K562 (cell line): ENCODE data around the gene TNFAIP8L2. TPM values are rescaled to one million over a fixed set of nuclear protein-coding genes. Genes with fewer than 3 reads are reported as not detected.

Experiments used
- ATAC-seq: fragments of 200-7000 bp; cut with Tn5 transposase; 3 replicates; pipeline ENCODE4 v1.9.1; 2020; ENCODE audit warnings: moderate library complexity
- BruUV-seq: library from RNA; stranded (reverse); fragments of 400-500 nt; replicated peaks from 2 replicates; lab custom pipeline; 2021; lab: Mats Ljungman, UMichigan
- CTCF ChIA-PET: fragments of 300-600 bp; formaldehyde crosslinking; extraction: SDS; loops from one replicate; lab custom pipeline; 2021; ENCODE audit warnings: low intra/inter-chr PET ratio; lab: Yijun Ruan, JAX
- POLR2A ChIA-PET: fragments of 300-600, 350-650 bp; sonication (Branson Sonifier 250); formaldehyde crosslinking; extraction: SDS; loops from one replicate; lab custom pipeline; 2021; ENCODE audit warnings: antibody characterized with exemption, inconsistent platforms; lab: Yijun Ruan, JAX
- DNase-seq, 4 experiments: peaks; one replicate each; pipeline versions ENCODE4 v3.0.0 to v3.0.0-alpha.2; 2011 to 2018; ENCODE audit warnings: low spot score in 3 of 4, mixed read lengths in 3 of 4; ENCODE audit errors: extremely low read depth in 1 of 4
- FAIRE-seq: peaks from 2 replicates; lab custom pipeline; 2011; peaks lifted over from hg19 to GRCh38; lab: Jason Lieb, UNC
- H2AFZ ChIP-seq: 2 replicates; pipeline ENCODE4 v1.6.0; 2011; ENCODE audit warnings: low read depth, low read length, control low read depth, inconsistent platforms
- H3K27ac ChIP-seq: fragments of 200-600 bp; 3 replicates; pipeline ENCODE4 v1.8.0; 2011; ENCODE audit warnings: low read depth, mild to moderate bottlenecking, control low read depth, inconsistent platforms, low read length, moderate library complexity, mixed read lengths; ENCODE audit errors: extremely low read depth
- H3K27me3 ChIP-seq, 2 experiments: fragments of 300-600 bp in 1 of 2; 2 replicates in 1 of 2; 3 replicates in 1 of 2; pipeline versions ENCODE4 v1.6.0 to v1.8.0; 2011; ENCODE audit warnings: inconsistent platforms in 2 of 2, low read length in 2 of 2, mild to moderate bottlenecking in 1 of 2, mixed read lengths in 1 of 2, moderate library complexity in 1 of 2; ENCODE audit not compliant: control insufficient read depth in 2 of 2, insufficient read depth in 2 of 2
- H3K36me3 ChIP-seq: fragments of 300-600 bp; 3 replicates; pipeline ENCODE4 v1.8.0; 2011; ENCODE audit warnings: mild to moderate bottlenecking, low read length, inconsistent platforms; ENCODE audit not compliant: control insufficient read depth, insufficient read depth
- H3K4me1 ChIP-seq, 2 experiments: fragments of 200-600 bp in 1 of 2; replicated peaks in 1 of 2; 2 replicates in 1 of 2; 3 replicates in 1 of 2; pipeline versions ENCODE4 v1.5.1 to v1.8.0; 2011; ENCODE audit warnings: inconsistent platforms in 2 of 2, low read length in 2 of 2, mild to moderate bottlenecking in 1 of 2, mixed read lengths in 1 of 2, moderate library complexity in 1 of 2; ENCODE audit not compliant: control insufficient read depth in 2 of 2, insufficient read depth in 2 of 2
- H3K4me2 ChIP-seq: 2 replicates; pipeline ENCODE4 v1.6.1; 2011; ENCODE audit warnings: low read length, control low read depth, inconsistent platforms, mixed read lengths; ENCODE audit not compliant: insufficient read depth
- H3K4me3 ChIP-seq: fragments of 200-600 bp; sonication (generic), shearing (Covaris generic); 2 replicates; pipeline ENCODE4 v1.5.1; 2016; ENCODE audit warnings: control low read depth, inconsistent platforms
- H3K79me2 ChIP-seq: fragments of 200-600 bp; 3 replicates; pipeline ENCODE4 v1.8.0; 2011; ENCODE audit warnings: low read length, inconsistent platforms; ENCODE audit not compliant: control insufficient read depth, insufficient read depth
- H3K9ac ChIP-seq, 2 experiments: 2 replicates each; pipeline versions ENCODE4 v1.6.0 to v1.6.1; 2011; ENCODE audit warnings: low read depth in 2 of 2, low read length in 2 of 2, control low read depth in 1 of 2, inconsistent platforms in 1 of 2, mild to moderate bottlenecking in 1 of 2, mixed read lengths in 1 of 2; ENCODE audit not compliant: insufficient read depth in 1 of 2
- H3K9me1 ChIP-seq: one replicate; pipeline ENCODE4 v1.6.0; 2011; ENCODE audit warnings: inconsistent platforms, mild to moderate bottlenecking, low read length, moderate library complexity; ENCODE audit not compliant: control insufficient read depth, insufficient read depth
- H3K9me3 ChIP-seq: replicated peaks from 2 replicates; pipeline ENCODE4 v1.5.1; 2011; ENCODE audit warnings: low read depth, low read length, inconsistent platforms; ENCODE audit not compliant: control insufficient read depth, insufficient read depth
- H4K20me1 ChIP-seq: replicated peaks from 2 replicates; pipeline ENCODE4 v1.6.1; 2011; ENCODE audit warnings: low read length, inconsistent platforms, mixed read lengths; ENCODE audit not compliant: control insufficient read depth, insufficient read depth
- FIP1L1 ChIP-seq: fragments of 200-400 bp; formaldehyde crosslinking; IDR thresholded peaks from 2 replicates; pipeline ENCODE4 v1.6.1; 2018; ENCODE audit warnings: mild to moderate bottlenecking, low read depth, low read length; ENCODE audit not compliant: poor library complexity, severe bottlenecking
- HNRNPL ChIP-seq: fragments of 200-400 bp; formaldehyde crosslinking; IDR thresholded peaks from 2 replicates; pipeline ENCODE4 v1.6.1; 2017; ENCODE audit warnings: low read depth, mild to moderate bottlenecking, low read length
- IRF9 ChIP-seq: fragments of 450-650 bp; IDR thresholded peaks from 2 replicates; pipeline ENCODE4 v1.6.1; 2016; ENCODE audit warnings: missing biosample characterization, missing genetic modification characterization
- NR2F6 ChIP-seq: fragments of 450-650 bp; formaldehyde crosslinking; IDR thresholded peaks from 2 replicates; pipeline ENCODE4 v1.4.0; 2020; ENCODE audit warnings: mild to moderate bottlenecking
- RBM17 ChIP-seq: fragments of 200-400 bp; formaldehyde crosslinking; IDR thresholded peaks from 2 replicates; pipeline ENCODE4 v1.6.1; 2017; ENCODE audit warnings: low read depth, mild to moderate bottlenecking, low read length, borderline replicate concordance
- RFX5 ChIP-seq: IDR thresholded peaks from 2 replicates; pipeline ENCODE4 v1.6.1; 2011; ENCODE audit warnings: low read depth, mild to moderate bottlenecking, improper control_type of control experiment, low read length
- ZNF561 ChIP-seq: fragments of 450-650 bp; formaldehyde crosslinking; conservative IDR thresholded peaks from 2 replicates; pipeline ENCODE4 v1.4.0; 2020; ENCODE audit warnings: mild to moderate bottlenecking, moderate library complexity
- WGBS: fragments of 100-300 bp; shearing (Covaris generic); methylation state at CpG from one replicate; pipeline ENCODE4 v1.1.6; 2016; ENCODE audit warnings: low coverage, mixed read lengths; ENCODE audit not compliant: insufficient coverage; ENCODE audit errors: missing lambda C conversion rate; 5-methylcytosine and 5-hydroxymethylcytosine counted together
- in situ Hi-C: fragments of 300-500 bp; cut with MboI; formaldehyde crosslinking; loops from 4 replicates; pipeline ENCODE4 v1.15.0; 2018; ENCODE audit warnings: inconsistent platforms, mixed read lengths
- intact Hi-C: fragments of 100-400 bp; cut with micrococcal nuclease; formaldehyde crosslinking; loops from 2 replicates; pipeline ENCODE4 v1.14.2; 2022
- polyA plus RNA-seq, 8 experiments: library from polyadenylated mRNA; depleted of rRNA in 4 of 8; stranded (reverse) in 5 of 8; unstranded in 3 of 8; fragments of >200 nt; fragmentation: Nextera tagmentation in 2 of 8; fragmentation: Illumina TruSeq in 1 of 8; extraction: Ambion mirVana in 2 of 8; extraction: Trizol in 1 of 8; gene quantifications; 2 replicates each; pipeline versions ENCODE4 v1.2.1 to v1.2.3, GENCODE V29; 2011 to 2014; ENCODE audit warnings: inconsistent platforms in 1 of 8, missing spikeins in 1 of 8
- total RNA-seq, 7 experiments: library from RNA; depleted of rRNA in 6 of 7; stranded (reverse); fragments of >200 nt in 6 of 7; fragmentation: Illumina TruSeq in 2 of 7; extraction: Trizol in 2 of 7; gene quantifications; 2 replicates each; pipeline versions ENCODE4 v1.2.1 to v1.2.3, GENCODE V29; 2011 to 2021; ENCODE audit warnings: low replicate concordance in 1 of 7
- TF ChIP-seq, protein P1 (sequence below): sonication (generic); formaldehyde crosslinking; IDR thresholded peaks from 2 replicates; pipeline ENCODE4 v1.8.0; 2022; ENCODE audit warnings: mild to moderate bottlenecking, low read depth, missing genetic modification reagents

Gene TNFAIP8L2
- total and polyA plus RNA-seq, 9 of the 15 experiments (the other 6 are each of a cell fraction or from before 2014, with no cell fraction given), result 0.05 to 1.7 (median 0.52) TPM

GRCh38 chr1:151128800-151129199 lies 27.6 kb upstream of the TNFAIP8L2 start:
- CTCF ChIA-PET, result no interaction called here
- no peak overlapping the region for H3K4me3 ChIP-seq
- H3K36me3 ChIP-seq, result no peaks in the 10 kb centered on the region
- H3K9ac ChIP-seq, result no peak overlapping the region
- no peaks in the 10 kb centered on the region for H3K27me3 ChIP-seq
- POLR2A ChIA-PET, result interaction anchor here (0.6 to 0.7 kb wide), 3 partner anchors 20 to 151 kb away, joined by 3 read pairs; no protein-coding TSS in a partner anchor
- no peak overlapping the region for H3K27ac ChIP-seq
- no peaks in the 10 kb centered on the region for H3K9me1 ChIP-seq
- no peak overlapping the region for H2AFZ ChIP-seq
- peak in 1 of 4 experiments; percentile 4 for DNase-seq
- WGBS, result 50% methylated on average over 6 of the region's 6 CpGs
- H3K9me3 ChIP-seq, result no peaks in the 10 kb centered on the region
- no peak overlapping the region for H3K4me2 ChIP-seq
- H3K79me2 ChIP-seq, result no peaks in the 10 kb centered on the region
- H3K4me1 ChIP-seq, result peaks cover 0 to 20% of the 10 kb centered on the region in 2 experiments; a peak in 4 of 5 replicates
- no peaks in the 10 kb centered on the region for H4K20me1 ChIP-seq
- TF ChIP-seq HNRNPL (no peak), FIP1L1 (no peak), NR2F6 (CRISPR knock-in tag) (no peak), IRF9 (tag) (no peak), RFX5 (no peak), ZNF561 (CRISPR knock-in tag) (no peak), RBM17 (no peak)
- TF ChIP-seq, protein P1, sequence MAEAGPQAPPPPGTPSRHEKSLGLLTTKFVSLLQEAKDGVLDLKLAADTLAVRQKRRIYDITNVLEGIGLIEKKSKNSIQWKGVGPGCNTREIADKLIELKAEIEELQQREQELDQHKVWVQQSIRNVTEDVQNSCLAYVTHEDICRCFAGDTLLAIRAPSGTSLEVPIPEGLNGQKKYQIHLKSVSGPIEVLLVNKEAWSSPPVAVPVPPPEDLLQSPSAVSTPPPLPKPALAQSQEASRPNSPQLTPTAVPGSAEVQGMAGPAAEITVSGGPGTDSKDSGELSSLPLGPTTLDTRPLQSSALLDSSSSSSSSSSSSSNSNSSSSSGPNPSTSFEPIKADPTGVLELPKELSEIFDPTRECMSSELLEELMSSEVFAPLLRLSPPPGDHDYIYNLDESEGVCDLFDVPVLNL (CRISPR knock-in tag), result no peak
- ATAC-seq, result no peak
- in situ Hi-C loops (no loop called here), intact Hi-C loops (no loop called here)
- no peak for FAIRE-seq
- BruUV-seq, result no TSS peak
